Nephron (organoid): Measurements from ENCODE around the gene AFTPH.
A peak's percentile ranks its signal among the peaks of the same experiment; 100 is the strongest.

ENCODE experiments used
- H3K27ac Mint-ChIP-seq, 3 experiments: 2 replicates each; pipeline ENCODE4 v1.8.0; 2020; ENCODE audit warnings: mixed read lengths in 3 of 3, mild to moderate bottlenecking in 2 of 3, moderate library complexity in 1 of 3
- H3K27me3 Mint-ChIP-seq: 2 replicates; pipeline ENCODE4 v1.8.0; 2021; ENCODE audit warnings: low read depth, mild to moderate bottlenecking, moderate library complexity, mixed read lengths
- H3K36me3 Mint-ChIP-seq: 2 replicates; pipeline ENCODE4 v1.8.0; 2020; ENCODE audit warnings: low read depth, mixed read lengths
- H3K4me1 Mint-ChIP-seq: 2 replicates; pipeline ENCODE4 v1.8.0; 2020; ENCODE audit warnings: mixed read lengths
- H3K4me3 Mint-ChIP-seq, 3 experiments: 2 replicates each; pipeline ENCODE4 v1.8.0; 2020; ENCODE audit warnings: mild to moderate bottlenecking in 3 of 3, mixed read lengths in 3 of 3, moderate library complexity in 2 of 3
- H3K9me3 Mint-ChIP-seq: 2 replicates; pipeline ENCODE4 v1.8.0; 2020; ENCODE audit warnings: mixed read lengths
- CTCF ChIP-seq, 3 experiments: fragments of 200-600 bp; sonication (generic); IDR thresholded peaks; one replicate each; pipeline ENCODE4 v1.5.0; 2021; ENCODE audit warnings: antibody characterized with exemption in 3 of 3; ENCODE audit not compliant: unreplicated experiment in 3 of 3

Gene AFTPH

DNA sequence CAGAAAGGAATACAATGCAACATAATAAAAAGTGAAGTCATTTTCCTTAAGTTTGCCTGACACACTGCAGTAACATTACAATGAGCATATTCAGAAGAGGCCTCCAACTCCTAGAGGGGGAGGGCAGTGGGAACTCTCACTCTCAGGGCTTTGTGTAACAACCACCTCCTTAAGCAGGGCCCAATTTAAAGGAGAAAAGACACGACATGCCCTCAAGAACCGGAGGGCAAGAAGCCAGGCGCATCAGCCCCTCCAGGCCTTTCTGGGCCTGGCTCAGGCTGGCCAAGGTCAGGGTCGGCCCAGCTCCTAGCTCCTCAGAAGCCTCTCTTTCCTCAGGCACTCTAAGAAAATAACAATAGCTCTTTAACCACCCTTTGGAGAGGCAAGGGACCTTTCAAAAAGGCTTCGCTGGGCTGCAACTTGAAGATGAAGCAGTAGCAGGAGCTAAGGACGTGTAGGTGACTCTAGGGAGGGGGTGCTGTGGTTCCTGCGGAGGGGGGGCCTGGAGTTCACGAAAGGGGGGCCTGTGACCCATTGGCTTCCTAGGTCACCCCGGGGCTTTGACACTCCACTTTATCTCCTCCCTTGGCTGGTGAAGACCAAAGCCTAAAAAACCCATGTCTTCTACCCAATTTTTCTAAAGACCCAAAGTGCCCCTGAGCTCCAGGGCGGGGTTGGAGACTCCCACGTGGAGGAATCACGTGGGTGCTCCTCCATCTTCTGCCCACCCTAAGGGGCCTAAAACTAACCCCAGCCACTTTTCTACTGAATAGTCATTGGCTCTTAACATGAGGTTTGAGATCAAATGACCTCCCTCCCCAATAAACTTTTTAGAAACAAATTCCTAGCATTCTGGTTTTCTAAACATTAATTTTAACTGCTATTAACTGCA, 116.3 kb downstream of the AFTPH start:
- Mint-ChIP-seq H3K27ac (peak overlapping the region; percentile 45 to 97 (median 84)), H3K36me3 (peaks cover 16% of the 10 kb centered on the region), H3K27me3 (no peaks in the 10 kb centered on the region), H3K9me3 (no peaks in the 10 kb centered on the region), H3K4me3 (no peak overlapping the region), H3K4me1 (peaks cover 88% of the 10 kb centered on the region)
- no peak for TF ChIP-seq CTCF (IDR thresholded peaks at IDR 0.05; ENCODE audit: unreplicated experiment in 3 of 3)

DNA sequence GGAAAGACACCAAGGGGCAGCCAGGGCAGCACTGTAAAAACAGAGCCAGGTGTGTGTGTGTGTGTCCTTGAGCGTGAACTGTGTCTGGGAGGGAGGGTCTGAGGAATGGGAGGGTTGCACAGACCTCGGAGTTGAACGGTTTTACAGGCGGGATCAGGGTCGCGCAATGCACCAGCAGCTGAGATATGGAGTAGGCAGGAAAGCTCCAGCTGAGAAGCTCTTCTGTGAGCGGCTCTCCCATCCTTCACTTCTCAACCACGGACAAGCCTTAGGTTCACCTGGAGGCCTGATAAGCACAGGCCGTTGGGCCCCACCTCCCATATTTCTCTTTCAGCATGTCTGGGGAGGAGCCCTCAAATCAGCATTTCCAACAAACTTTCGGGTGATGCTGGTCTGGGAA, 117.5 kb downstream of the AFTPH start:
- no peaks in the 10 kb centered on the region for H3K9me3 Mint-ChIP-seq
- H3K4me3 Mint-ChIP-seq: peak overlapping the region; percentile 6 to 55 (median 11)
- H3K27me3 Mint-ChIP-seq: no peaks in the 10 kb centered on the region
- peaks cover 88% of the 10 kb centered on the region for H3K4me1 Mint-ChIP-seq
- H3K36me3 Mint-ChIP-seq: peaks cover 5% of the 10 kb centered on the region
- no peak for TF ChIP-seq CTCF (IDR thresholded peaks at IDR 0.05; ENCODE audit: unreplicated experiment in 3 of 3)
- peak overlapping the region; percentile 74 to 97 (median 84) for H3K27ac Mint-ChIP-seq
